Neural cell (in vitro differentiated cells): Measurements from ENCODE around the gene TRIM8. TPM values are rescaled to one million over a fixed set of nuclear protein-coding genes. Genes with fewer than 3 reads are reported as not detected.
A peak's percentile ranks its signal among the peaks of the same experiment; 100 is the strongest.

ENCODE experiments used
- H2AFZ ChIP-seq: fragments of 200-600, 300-800 bp; sonication (generic), shearing (Covaris generic); 2 replicates; pipeline ENCODE4 v1.6.0; 2014; ENCODE audit warnings: low read depth, mild to moderate bottlenecking, antibody characterized with exemption, low read length, moderate library complexity
- H3F3A ChIP-seq: fragments of 200-600 bp; shearing (Covaris generic); 2 replicates; pipeline ENCODE4 v1.6.1; 2016; ENCODE audit warnings: mild to moderate bottlenecking, moderate library complexity, mixed read lengths, antibody characterized with exemption, low read length; ENCODE audit not compliant: insufficient read depth, poor library complexity, severe bottlenecking
- H3K27ac ChIP-seq: fragments of 200-600, 300-800 bp; sonication (generic), shearing (Covaris generic); 2 replicates; pipeline ENCODE4 v1.5.1; 2014; ENCODE audit warnings: mild to moderate bottlenecking, low read length, moderate library complexity
- H3K27me3 ChIP-seq: fragments of 300-800, 200-600 bp; sonication (generic), shearing (Covaris generic); 2 replicates; pipeline ENCODE4 v1.6.0; 2014; ENCODE audit warnings: mild to moderate bottlenecking, low read depth, low read length, moderate library complexity; ENCODE audit not compliant: insufficient read depth
- H3K36me3 ChIP-seq: fragments of 300-800, 200-600 bp; sonication (generic), shearing (Covaris generic); 2 replicates; pipeline ENCODE4 v1.5.1; 2014; ENCODE audit warnings: mild to moderate bottlenecking, antibody characterized with exemption, low read length, moderate library complexity; ENCODE audit not compliant: insufficient read depth
- H3K4me2 ChIP-seq: fragments of 300-800, 200-600 bp; sonication (generic), shearing (Covaris generic); 2 replicates; pipeline ENCODE4 v1.6.0; 2014; ENCODE audit warnings: mild to moderate bottlenecking, low read length
- H3K4me3 ChIP-seq: fragments of 300-800, 200-600 bp; sonication (generic), shearing (Covaris generic); 2 replicates; pipeline ENCODE4 v1.5.1; 2014; ENCODE audit warnings: mild to moderate bottlenecking, low read length, moderate library complexity
- H3K79me2 ChIP-seq: fragments of 200-600 bp; shearing (Covaris generic); replicated peaks from 2 replicates; pipeline ENCODE4 v1.6.0; 2014; ENCODE audit warnings: mild to moderate bottlenecking, low read length, moderate library complexity; ENCODE audit not compliant: insufficient read depth
- H3K9ac ChIP-seq: fragments of 300-800, 200-600 bp; sonication (generic), shearing (Covaris generic); 2 replicates; pipeline ENCODE4 v1.6.1; 2016; ENCODE audit warnings: mild to moderate bottlenecking, low read length, mixed read lengths
- H3K9me2 ChIP-seq: fragments of 200-600 bp; shearing (Covaris generic); 2 replicates; pipeline ENCODE4 v1.6.1; 2016; ENCODE audit warnings: mild to moderate bottlenecking, low read length, mixed read lengths; ENCODE audit not compliant: insufficient read depth
- H3K9me3 ChIP-seq: fragments of 200-600, 300-800 bp; sonication (generic), shearing (Covaris generic); 2 replicates; pipeline ENCODE4 v1.6.1; 2016; ENCODE audit warnings: mild to moderate bottlenecking, mixed run types, low read length, moderate library complexity, mixed read lengths
- H4K20me1 ChIP-seq: fragments of 200-600 bp; shearing (Covaris generic); 2 replicates; pipeline ENCODE4 v1.6.1; 2016; ENCODE audit warnings: mild to moderate bottlenecking, mixed run types; ENCODE audit not compliant: insufficient read depth
- EP300 ChIP-seq: fragments of 450-650 bp; conservative IDR thresholded peaks from 2 replicates; pipeline ENCODE4 v1.6.1; 2014; ENCODE audit warnings: antibody characterized with exemption, mild to moderate bottlenecking, moderate library complexity; ENCODE audit not compliant: poor library complexity, severe bottlenecking
- EZH2 ChIP-seq: fragments of 200-600, 300-800 bp; shearing (Covaris generic), sonication (generic); IDR thresholded peaks from 2 replicates; pipeline ENCODE4 v1.6.1; 2014; ENCODE audit warnings: antibody characterized with exemption, low read length, borderline replicate concordance, mild to moderate bottlenecking; ENCODE audit not compliant: insufficient read depth, poor library complexity, severe bottlenecking
- MXI1 ChIP-seq: fragments of 450-650 bp; conservative IDR thresholded peaks from 2 replicates; pipeline ENCODE4 v1.6.1; 2014; ENCODE audit warnings: antibody characterized with exemption, mild to moderate bottlenecking; ENCODE audit not compliant: poor library complexity, severe bottlenecking
- POLR2AphosphoS5 ChIP-seq: IDR thresholded peaks from 2 replicates; pipeline ENCODE4 v1.6.1; 2012
- RAD21 ChIP-seq: fragments of 450-650 bp; conservative IDR thresholded peaks from 2 replicates; pipeline ENCODE4 v1.6.1; 2014; ENCODE audit warnings: antibody characterized with exemption, mild to moderate bottlenecking, moderate library complexity
- SMC3 ChIP-seq: fragments of 450-650 bp; conservative IDR thresholded peaks from 2 replicates; pipeline ENCODE4 v1.6.1; 2014; ENCODE audit warnings: antibody characterized with exemption, mild to moderate bottlenecking, moderate library complexity; ENCODE audit not compliant: poor library complexity
- TAF1 ChIP-seq: IDR thresholded peaks from 2 replicates; pipeline ENCODE4 v1.6.1; 2012; ENCODE audit warnings: low read depth
- polyA plus RNA-seq: library from polyadenylated mRNA; depleted of rRNA; stranded (reverse); fragments of >200 nt; gene quantifications from 2 replicates; pipeline ENCODE4 v1.2.3, GENCODE V29; 2014
- TF ChIP-seq, protein P1 (sequence below): fragments of 450-650 bp; IDR thresholded peaks from 2 replicates; pipeline ENCODE4 v1.5.1; 2014; ENCODE audit warnings: antibody characterized with exemption, mild to moderate bottlenecking, moderate library complexity; ENCODE audit not compliant: poor library complexity, severe bottlenecking
- TF ChIP-seq, protein P2 (sequence below): IDR thresholded peaks from 2 replicates; pipeline ENCODE4 v1.6.1; 2012; ENCODE audit warnings: borderline replicate concordance

Gene TRIM8
- polyA plus RNA-seq, 1 donor from 2014 or later = 47.5 TPM

DNA sequence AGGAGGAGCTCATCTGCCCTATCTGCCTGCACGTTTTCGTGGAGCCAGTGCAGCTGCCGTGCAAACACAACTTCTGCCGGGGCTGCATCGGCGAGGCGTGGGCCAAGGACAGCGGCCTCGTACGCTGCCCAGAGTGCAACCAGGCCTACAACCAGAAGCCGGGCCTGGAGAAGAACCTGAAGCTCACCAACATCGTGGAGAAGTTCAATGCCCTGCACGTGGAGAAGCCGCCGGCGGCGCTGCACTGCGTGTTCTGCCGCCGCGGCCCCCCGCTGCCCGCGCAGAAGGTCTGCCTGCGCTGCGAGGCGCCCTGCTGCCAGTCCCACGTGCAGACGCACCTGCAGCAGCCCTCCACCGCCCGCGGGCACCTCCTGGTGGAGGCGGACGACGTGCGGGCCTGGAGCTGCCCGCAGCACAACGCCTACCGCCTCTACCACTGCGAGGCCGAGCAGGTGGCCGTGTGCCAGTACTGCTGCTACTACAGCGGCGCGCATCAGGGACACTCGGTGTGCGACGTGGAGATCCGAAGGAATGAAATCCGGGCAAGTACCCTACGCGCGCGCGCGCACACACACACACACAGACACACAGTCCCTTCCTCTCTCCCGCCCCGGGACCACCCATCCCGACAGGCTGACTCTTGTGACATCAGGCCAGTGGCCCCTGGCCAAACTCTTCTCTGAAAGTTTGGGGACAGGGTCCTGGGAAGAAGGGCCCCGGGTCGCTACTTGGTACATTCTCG is 538 bp downstream of the TRIM8 start:
- H3K9me2 ChIP-seq = no peaks in the 10 kb centered on the region
- no peaks in the 10 kb centered on the region for H3K9me3 ChIP-seq
- TF ChIP-seq RAD21 (peak; percentile 64), EP300 (no peak), MXI1 (peak; percentile 97), SMC3 (peak; percentile 76), POLR2AphosphoS5 (peak; percentile 78)
- TF ChIP-seq, protein P1, sequence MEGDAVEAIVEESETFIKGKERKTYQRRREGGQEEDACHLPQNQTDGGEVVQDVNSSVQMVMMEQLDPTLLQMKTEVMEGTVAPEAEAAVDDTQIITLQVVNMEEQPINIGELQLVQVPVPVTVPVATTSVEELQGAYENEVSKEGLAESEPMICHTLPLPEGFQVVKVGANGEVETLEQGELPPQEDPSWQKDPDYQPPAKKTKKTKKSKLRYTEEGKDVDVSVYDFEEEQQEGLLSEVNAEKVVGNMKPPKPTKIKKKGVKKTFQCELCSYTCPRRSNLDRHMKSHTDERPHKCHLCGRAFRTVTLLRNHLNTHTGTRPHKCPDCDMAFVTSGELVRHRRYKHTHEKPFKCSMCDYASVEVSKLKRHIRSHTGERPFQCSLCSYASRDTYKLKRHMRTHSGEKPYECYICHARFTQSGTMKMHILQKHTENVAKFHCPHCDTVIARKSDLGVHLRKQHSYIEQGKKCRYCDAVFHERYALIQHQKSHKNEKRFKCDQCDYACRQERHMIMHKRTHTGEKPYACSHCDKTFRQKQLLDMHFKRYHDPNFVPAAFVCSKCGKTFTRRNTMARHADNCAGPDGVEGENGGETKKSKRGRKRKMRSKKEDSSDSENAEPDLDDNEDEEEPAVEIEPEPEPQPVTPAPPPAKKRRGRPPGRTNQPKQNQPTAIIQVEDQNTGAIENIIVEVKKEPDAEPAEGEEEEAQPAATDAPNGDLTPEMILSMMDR = peak; percentile 80
- H2AFZ ChIP-seq = no peak overlapping the region
- H4K20me1 ChIP-seq = peaks cover 16% of the 10 kb centered on the region
- H3K27ac ChIP-seq = peak overlapping the region; percentile 81
- H3K79me2 ChIP-seq = peaks cover 67% of the 10 kb centered on the region
- peak overlapping the region; percentile 97 for H3K4me3 ChIP-seq
- H3K4me2 ChIP-seq = peak overlapping the region; percentile 93
- H3K9ac ChIP-seq = peak overlapping the region; percentile 99
- no peaks in the 10 kb centered on the region for H3F3A ChIP-seq
- H3K36me3 ChIP-seq = no peaks in the 10 kb centered on the region
- H3K27me3 ChIP-seq = no peaks in the 10 kb centered on the region

DNA sequence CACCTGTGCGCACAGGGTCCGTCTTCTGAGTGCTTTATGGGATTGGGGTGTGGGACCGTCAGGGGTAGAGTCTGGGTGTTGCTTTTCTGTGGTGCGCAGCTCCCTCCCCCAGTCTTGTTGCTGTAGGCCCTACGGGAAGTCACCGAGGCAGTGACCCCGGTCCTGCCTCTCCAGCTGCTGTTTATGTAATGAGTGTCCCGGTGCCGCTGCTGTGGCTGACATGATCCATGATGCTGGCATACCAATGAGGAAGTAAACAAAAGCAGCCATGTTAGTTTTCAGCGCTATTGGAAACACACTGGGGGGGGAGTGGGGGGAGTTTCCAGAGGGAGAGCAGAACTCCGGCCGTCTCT is 1.1 kb downstream of the TRIM8 start:
- Histone ChIP-seq H3K36me3 (no peaks in the 10 kb centered on the region), H4K20me1 (peaks cover 16% of the 10 kb centered on the region), H3K4me2 (peak overlapping the region; percentile 93), H3F3A (no peaks in the 10 kb centered on the region), H3K79me2 (peaks cover 72% of the 10 kb centered on the region), H3K27ac (peak overlapping the region; percentile 81), H3K4me3 (peak overlapping the region; percentile 97), H3K9me3 (no peaks in the 10 kb centered on the region), H3K27me3 (no peaks in the 10 kb centered on the region), H3K9ac (peak overlapping the region; percentile 99), H2AFZ (no peak overlapping the region), H3K9me2 (no peaks in the 10 kb centered on the region)
- TF ChIP-seq, protein P1 = no peak
- TF ChIP-seq EZH2 = no peak
- no peak for TF ChIP-seq TAF1
- no peak for TF ChIP-seq SMC3
- TF ChIP-seq, protein P2, sequence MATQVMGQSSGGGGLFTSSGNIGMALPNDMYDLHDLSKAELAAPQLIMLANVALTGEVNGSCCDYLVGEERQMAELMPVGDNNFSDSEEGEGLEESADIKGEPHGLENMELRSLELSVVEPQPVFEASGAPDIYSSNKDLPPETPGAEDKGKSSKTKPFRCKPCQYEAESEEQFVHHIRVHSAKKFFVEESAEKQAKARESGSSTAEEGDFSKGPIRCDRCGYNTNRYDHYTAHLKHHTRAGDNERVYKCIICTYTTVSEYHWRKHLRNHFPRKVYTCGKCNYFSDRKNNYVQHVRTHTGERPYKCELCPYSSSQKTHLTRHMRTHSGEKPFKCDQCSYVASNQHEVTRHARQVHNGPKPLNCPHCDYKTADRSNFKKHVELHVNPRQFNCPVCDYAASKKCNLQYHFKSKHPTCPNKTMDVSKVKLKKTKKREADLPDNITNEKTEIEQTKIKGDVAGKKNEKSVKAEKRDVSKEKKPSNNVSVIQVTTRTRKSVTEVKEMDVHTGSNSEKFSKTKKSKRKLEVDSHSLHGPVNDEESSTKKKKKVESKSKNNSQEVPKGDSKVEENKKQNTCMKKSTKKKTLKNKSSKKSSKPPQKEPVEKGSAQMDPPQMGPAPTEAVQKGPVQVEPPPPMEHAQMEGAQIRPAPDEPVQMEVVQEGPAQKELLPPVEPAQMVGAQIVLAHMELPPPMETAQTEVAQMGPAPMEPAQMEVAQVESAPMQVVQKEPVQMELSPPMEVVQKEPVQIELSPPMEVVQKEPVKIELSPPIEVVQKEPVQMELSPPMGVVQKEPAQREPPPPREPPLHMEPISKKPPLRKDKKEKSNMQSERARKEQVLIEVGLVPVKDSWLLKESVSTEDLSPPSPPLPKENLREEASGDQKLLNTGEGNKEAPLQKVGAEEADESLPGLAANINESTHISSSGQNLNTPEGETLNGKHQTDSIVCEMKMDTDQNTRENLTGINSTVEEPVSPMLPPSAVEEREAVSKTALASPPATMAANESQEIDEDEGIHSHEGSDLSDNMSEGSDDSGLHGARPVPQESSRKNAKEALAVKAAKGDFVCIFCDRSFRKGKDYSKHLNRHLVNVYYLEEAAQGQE = no peak
- no peak for TF ChIP-seq RAD21
- TF ChIP-seq POLR2AphosphoS5 = no peak
- TF ChIP-seq MXI1 = no peak
- TF ChIP-seq EP300 = no peak
